T47D (cell line): ENCODE results near the gene RSPO1.

Source experiments
- DNase-seq, 2 experiments: peaks; one replicate each; pipeline versions ENCODE4 v3.0.0 to v3.0.0-alpha.2; 2011 to 2012; ENCODE audit warnings: low read depth in 1 of 2, low spot score in 1 of 2
- JUND ChIP-seq: IDR thresholded peaks from 2 replicates; pipeline ENCODE4 v1.6.1; 2012; ENCODE audit warnings: low read depth
- in situ Hi-C: cut with HindIII; loops from 2 replicates; pipeline ENCODE4 v1.10.0; 2016; ENCODE audit warnings: low sequenced_read_pairs, low pct_unique_long_range_greater_than_20kb

RSPO1 gene

GRCh38 chr1:37629008-37629407 lies 5.7 kb downstream of the RSPO1 start:
- in situ Hi-C loops = no loop called here
- DNase-seq = no peak
- no peak for TF ChIP-seq JUND

- DNase-seq = no peak
- TF ChIP-seq JUND = no peak
- in situ Hi-C loops = no loop called here
These were observed 6.6 kb downstream of the RSPO1 start for GRCh38 chr1:37628026-37628556.

GRCh38 chr1:37622131-37622530 lies 12.6 kb downstream of the RSPO1 start:
- no peak for TF ChIP-seq JUND
- in situ Hi-C loops = no loop called here

GRCh38 chr1:37621326-37621870 lies 13.3 kb downstream of the RSPO1 start:
- TF ChIP-seq JUND = no peak
- in situ Hi-C loops = no loop called here
- no peak for DNase-seq

More at GRCh38 chr1:37622131-37622530, 12.6 kb downstream of the RSPO1 start:
- no peak for DNase-seq

- TF ChIP-seq JUND = no peak
- in situ Hi-C loops = no loop called here
- no peak for DNase-seq
These were observed 14.0 kb downstream of the RSPO1 start for GRCh38 chr1:37620707-37621106.

- no peak for TF ChIP-seq JUND
- in situ Hi-C loops = no loop called here
- DNase-seq = no peak
These were observed 18.4 kb downstream of the RSPO1 start for GRCh38 chr1:37616330-37616729.

- in situ Hi-C loops = no loop called here
- TF ChIP-seq JUND = no peak
- no peak for DNase-seq
These were observed 20.6 kb downstream of the RSPO1 start for GRCh38 chr1:37614105-37614504.

GRCh38 chr1:37612186-37612585 lies 22.5 kb downstream of the RSPO1 start:
- in situ Hi-C loops = no loop called here
- no peak for TF ChIP-seq JUND
- no peak for DNase-seq

GRCh38 chr1:37609994-37610393 lies 24.7 kb downstream of the RSPO1 start:
- DNase-seq = no peak
- in situ Hi-C loops = no loop called here
- no peak for TF ChIP-seq JUND

GRCh38 chr1:37609002-37609401 lies 25.7 kb downstream of the RSPO1 start:
- no peak for TF ChIP-seq JUND
- in situ Hi-C loops = no loop called here

GRCh38 chr1:37606481-37607263 lies 28.0 kb downstream of the RSPO1 start:
- no peak for TF ChIP-seq JUND
- DNase-seq = no peak
- in situ Hi-C loops = no loop called here

More at GRCh38 chr1:37609002-37609401, 25.7 kb downstream of the RSPO1 start:
- DNase-seq = no peak

- DNase-seq = no peak
- no peak for TF ChIP-seq JUND
- in situ Hi-C loops = no loop called here
These were observed 28.8 kb downstream of the RSPO1 start for GRCh38 chr1:37605806-37606474.
